Activated T-cell treated with anti-CD3 and anti-CD28 coated beads, Interleukin-2, amount 50 U/mL, for 24 hours (primary cell): ENCODE results near the gene ALG5.

ENCODE experiments used
- DNase-seq: peaks from one replicate; pipeline ENCODE4 v3.0.0-alpha.2; 2020
- H3K27ac Mint-ChIP-seq: 2 replicates; pipeline ENCODE4 v1.8.0; 2020; ENCODE audit warnings: mild to moderate bottlenecking, mixed read lengths
- H3K27me3 Mint-ChIP-seq: 2 replicates; pipeline ENCODE4 v1.8.0; 2020; ENCODE audit warnings: mixed read lengths
- H3K36me3 Mint-ChIP-seq: 2 replicates; pipeline ENCODE4 v1.8.0; 2020; ENCODE audit warnings: low read depth, mixed read lengths
- H3K4me1 Mint-ChIP-seq: 2 replicates; pipeline ENCODE4 v1.8.0; 2020; ENCODE audit warnings: low read depth, mixed read lengths
- H3K4me3 Mint-ChIP-seq: 2 replicates; pipeline ENCODE4 v1.8.0; 2020; ENCODE audit warnings: mild to moderate bottlenecking, moderate library complexity, mixed read lengths
- H3K9me3 Mint-ChIP-seq: 2 replicates; pipeline ENCODE4 v1.8.0; 2020; ENCODE audit warnings: mixed read lengths

Gene ALG5

GRCh38 chr13:36950920-36951319, 48.2 kb downstream of the ALG5 start:
- no peak overlapping the region for H3K4me3 Mint-ChIP-seq
- H3K9me3 Mint-ChIP-seq = peaks cover 2% of the 10 kb centered on the region
- H3K27ac Mint-ChIP-seq = no peak overlapping the region
- H3K27me3 Mint-ChIP-seq = no peaks in the 10 kb centered on the region
- DNase-seq = no peak
- peaks cover 85% of the 10 kb centered on the region for H3K36me3 Mint-ChIP-seq
- H3K4me1 Mint-ChIP-seq = no peaks in the 10 kb centered on the region

GRCh38 chr13:36950330-36950729, 48.8 kb downstream of the ALG5 start:
- Mint-ChIP-seq H3K4me3 (no peak overlapping the region), H3K4me1 (no peaks in the 10 kb centered on the region), H3K36me3 (peaks cover 79% of the 10 kb centered on the region), H3K27ac (no peak overlapping the region), H3K9me3 (peaks cover 2% of the 10 kb centered on the region), H3K27me3 (no peaks in the 10 kb centered on the region)
- DNase-seq = no peak

- H3K9me3 Mint-ChIP-seq = peaks cover 12% of the 10 kb centered on the region
- H3K27ac Mint-ChIP-seq = no peak overlapping the region
- no peak overlapping the region for H3K4me3 Mint-ChIP-seq
- no peak for DNase-seq
- no peaks in the 10 kb centered on the region for H3K4me1 Mint-ChIP-seq
- H3K36me3 Mint-ChIP-seq = peaks cover 30% of the 10 kb centered on the region
- no peaks in the 10 kb centered on the region for H3K27me3 Mint-ChIP-seq
Measured at GRCh38 chr13:36945078-36945477, 54.1 kb downstream of the ALG5 start.

- no peak for DNase-seq
- H3K27me3 Mint-ChIP-seq = peaks cover 54% of the 10 kb centered on the region
- H3K36me3 Mint-ChIP-seq = no peaks in the 10 kb centered on the region
- no peak overlapping the region for H3K27ac Mint-ChIP-seq
- H3K4me1 Mint-ChIP-seq = no peaks in the 10 kb centered on the region
- peaks cover 4% of the 10 kb centered on the region for H3K9me3 Mint-ChIP-seq
- no peak overlapping the region for H3K4me3 Mint-ChIP-seq
Measured at GRCh38 chr13:36925603-36926002, 73.5 kb downstream of the ALG5 start.

GRCh38 chr13:36924001-36924400, 75.1 kb downstream of the ALG5 start:
- DNase-seq = no peak
- Mint-ChIP-seq H3K4me1 (peaks cover 4% of the 10 kb centered on the region), H3K9me3 (no peaks in the 10 kb centered on the region), H3K36me3 (no peaks in the 10 kb centered on the region), H3K27me3 (peaks cover 58% of the 10 kb centered on the region), H3K4me3 (no peak overlapping the region), H3K27ac (no peak overlapping the region)

GRCh38 chr13:36921631-36922301, 77.4 kb downstream of the ALG5 start:
- Mint-ChIP-seq H3K36me3 (no peaks in the 10 kb centered on the region), H3K9me3 (no peaks in the 10 kb centered on the region), H3K27me3 (peaks cover 65% of the 10 kb centered on the region), H3K4me3 (no peak overlapping the region), H3K27ac (no peak overlapping the region), H3K4me1 (peaks cover 8% of the 10 kb centered on the region)
- no peak for DNase-seq

GRCh38 chr13:36920616-36921185, 78.4 kb downstream of the ALG5 start:
- no peak for DNase-seq
- H3K36me3 Mint-ChIP-seq = no peaks in the 10 kb centered on the region
- H3K27ac Mint-ChIP-seq = no peak overlapping the region
- H3K27me3 Mint-ChIP-seq = peaks cover 73% of the 10 kb centered on the region
- peak overlapping the region; percentile 49 for H3K4me3 Mint-ChIP-seq
- H3K9me3 Mint-ChIP-seq = no peaks in the 10 kb centered on the region
- H3K4me1 Mint-ChIP-seq = peaks cover 8% of the 10 kb centered on the region

- DNase-seq = peak; percentile 41
- peaks cover 78% of the 10 kb centered on the region for H3K27me3 Mint-ChIP-seq
- peak within 1 kb of the TSS; percentile 65 for H3K4me3 Mint-ChIP-seq
- H3K9me3 Mint-ChIP-seq = no peaks in the 10 kb centered on the region
- no peaks in the 10 kb centered on the region for H3K36me3 Mint-ChIP-seq
- no peak within 1 kb of the TSS for H3K27ac Mint-ChIP-seq
- H3K4me1 Mint-ChIP-seq = peaks cover 8% of the 10 kb centered on the region
Measured at GRCh38 chr13:36919833-36920615, 79.1 kb downstream of the ALG5 start, which contains the start of gene SMAD9. Gene SMAD9 (minus strand): TSS chr13:36920238. CDS start chr13:36879689, 40,549 bp downstream.

GRCh38 chr13:36919171-36919832, 79.8 kb downstream of the ALG5 start:
- peak overlapping the region; percentile 65 for H3K4me3 Mint-ChIP-seq
- no peak overlapping the region for H3K27ac Mint-ChIP-seq
- peaks cover 8% of the 10 kb centered on the region for H3K4me1 Mint-ChIP-seq
- DNase-seq = no peak
- no peaks in the 10 kb centered on the region for H3K36me3 Mint-ChIP-seq
- H3K9me3 Mint-ChIP-seq = no peaks in the 10 kb centered on the region
- H3K27me3 Mint-ChIP-seq = peaks cover 80% of the 10 kb centered on the region

GRCh38 chr13:36918246-36919131, 80.7 kb downstream of the ALG5 start:
- peak overlapping the region; percentile 65 for H3K4me3 Mint-ChIP-seq
- H3K4me1 Mint-ChIP-seq = peaks cover 8% of the 10 kb centered on the region
- H3K27me3 Mint-ChIP-seq = peaks cover 79% of the 10 kb centered on the region
- no peaks in the 10 kb centered on the region for H3K36me3 Mint-ChIP-seq
- DNase-seq = no peak
- H3K9me3 Mint-ChIP-seq = no peaks in the 10 kb centered on the region
- no peak overlapping the region for H3K27ac Mint-ChIP-seq

- Mint-ChIP-seq H3K36me3 (no peaks in the 10 kb centered on the region), H3K27me3 (peaks cover 75% of the 10 kb centered on the region), H3K9me3 (no peaks in the 10 kb centered on the region), H3K4me3 (no peak overlapping the region), H3K4me1 (peaks cover 8% of the 10 kb centered on the region), H3K27ac (no peak overlapping the region)
- DNase-seq = no peak
Measured at GRCh38 chr13:36917311-36917710, 81.8 kb downstream of the ALG5 start.

GRCh38 chr13:36915896-36916640, 83.1 kb downstream of the ALG5 start:
- H3K9me3 Mint-ChIP-seq = no peaks in the 10 kb centered on the region
- peaks cover 68% of the 10 kb centered on the region for H3K27me3 Mint-ChIP-seq
- peaks cover 8% of the 10 kb centered on the region for H3K4me1 Mint-ChIP-seq
- H3K27ac Mint-ChIP-seq = no peak overlapping the region
- no peak overlapping the region for H3K4me3 Mint-ChIP-seq
- H3K36me3 Mint-ChIP-seq = no peaks in the 10 kb centered on the region
- DNase-seq = no peak

- DNase-seq = no peak
- peaks cover 8% of the 10 kb centered on the region for H3K4me1 Mint-ChIP-seq
- no peak overlapping the region for H3K4me3 Mint-ChIP-seq
- no peaks in the 10 kb centered on the region for H3K9me3 Mint-ChIP-seq
- no peak overlapping the region for H3K27ac Mint-ChIP-seq
- H3K27me3 Mint-ChIP-seq = peaks cover 67% of the 10 kb centered on the region
- no peaks in the 10 kb centered on the region for H3K36me3 Mint-ChIP-seq
Measured at GRCh38 chr13:36915106-36915505, 84.0 kb downstream of the ALG5 start.
